ENCODE measurements around the gene RAD23B.
"Not testable (repeated sequence)": the region's sequence is repeated elsewhere in the genome, so short reads cannot be mapped to it uniquely, and the experiment has no call there.

Gene RAD23B

DNA sequence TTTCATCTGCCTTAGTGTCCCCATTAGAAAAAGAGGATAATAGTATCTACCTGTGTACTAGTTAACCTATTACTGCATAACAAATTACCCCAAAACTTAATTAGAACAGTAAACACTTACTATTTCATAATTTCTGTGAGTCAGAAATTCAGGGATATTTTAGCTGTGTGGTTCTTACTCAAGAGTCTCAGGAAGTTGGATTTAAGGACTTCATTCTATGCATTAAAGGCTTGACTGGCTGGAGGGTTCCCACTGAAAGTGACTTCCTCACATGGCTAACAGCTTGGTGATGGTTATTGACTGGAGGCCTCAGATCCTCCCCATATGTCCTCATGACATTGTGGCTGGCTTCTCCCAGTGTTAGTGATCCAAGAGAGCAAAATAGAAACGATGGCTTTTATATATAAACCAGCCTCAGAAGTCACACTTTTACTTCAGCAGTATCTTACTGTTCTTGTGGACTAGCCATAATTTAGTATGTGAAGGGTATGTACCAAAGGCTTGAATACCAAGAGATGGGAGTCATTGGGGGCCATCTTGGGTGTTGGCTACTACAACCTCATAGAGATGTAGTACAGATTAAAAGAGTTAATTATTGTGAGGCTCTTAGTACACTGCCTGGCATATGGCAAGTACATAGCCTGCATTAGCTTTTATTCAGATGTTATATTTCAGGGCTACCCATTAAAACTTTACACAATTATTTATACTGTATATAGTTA, 9.9 kb downstream of the RAD23B start:
- DNase-seq (ENCODE audit: low spot score) = no peak

DNA sequence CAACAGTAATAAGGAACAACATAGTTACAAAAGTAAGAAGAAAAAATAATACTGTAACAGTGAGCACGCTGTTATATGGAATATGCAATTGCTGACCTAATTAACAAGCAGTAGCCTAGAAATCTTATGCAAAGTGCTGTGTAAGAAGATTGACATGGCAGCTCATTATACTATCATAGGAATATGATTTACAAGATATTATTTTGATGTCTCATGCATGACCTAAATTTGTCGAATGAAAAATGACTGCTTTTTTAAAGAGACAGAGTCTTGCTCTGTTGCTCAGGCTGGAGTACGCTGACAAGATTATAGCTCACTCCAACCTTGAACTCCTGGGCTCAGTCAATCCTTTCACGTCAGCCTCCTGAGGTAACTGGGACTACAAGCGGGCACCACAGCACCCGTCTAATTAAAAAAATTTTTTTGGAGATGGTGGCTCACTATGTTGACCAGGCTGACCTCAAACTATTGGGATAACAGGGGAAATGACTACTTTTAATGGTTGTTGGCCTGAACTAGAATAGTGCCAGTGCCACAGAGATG, 10.5 kb downstream of the RAD23B start:
- DNase-seq (ENCODE audit: low spot score) = no peak

- DNase-seq (ENCODE audit: low spot score) = no peak
Measured at GRCh38 chr9:107294756-107295155, 11.7 kb downstream of the RAD23B start.

DNA sequence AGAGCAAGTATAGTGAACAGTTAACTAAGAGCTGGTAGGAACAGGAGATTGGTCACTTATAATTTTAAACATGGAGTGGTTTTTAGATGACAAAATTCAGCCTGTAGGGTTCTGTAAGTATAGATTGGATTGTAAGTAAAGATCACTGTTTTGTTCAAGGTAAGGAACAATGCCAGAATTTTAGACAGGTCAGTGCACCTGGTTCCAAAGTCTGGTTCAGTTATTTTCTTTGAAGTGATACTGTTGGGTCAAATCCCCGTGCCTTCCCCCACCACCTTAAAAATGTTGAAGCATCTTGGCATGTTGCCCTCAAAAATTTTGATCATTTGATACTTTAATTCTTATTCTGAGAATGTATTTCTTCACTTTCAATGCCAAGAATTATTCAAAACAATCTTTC, 12.9 kb downstream of the RAD23B start:
- no peak for DNase-seq (ENCODE audit: low spot score)

DNA sequence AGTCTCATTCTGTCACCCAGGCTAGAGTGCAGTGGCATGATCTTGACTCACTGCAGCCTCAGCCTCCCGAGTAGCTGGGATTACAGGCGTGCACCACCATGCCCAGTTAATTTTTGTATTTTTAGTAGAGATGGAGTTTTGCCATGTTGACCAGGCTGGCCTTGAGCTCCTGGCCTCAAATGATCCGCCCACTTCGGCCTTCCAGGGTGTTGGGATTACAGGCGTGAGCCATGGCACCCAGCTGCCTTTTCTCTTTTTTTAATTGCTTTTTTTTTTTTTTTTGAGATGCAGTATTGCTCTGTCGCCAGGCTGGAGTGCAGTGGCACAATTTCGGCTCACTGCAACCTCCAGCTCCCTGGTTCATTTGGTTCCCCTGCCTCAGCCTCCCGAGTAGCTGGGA, 13.5 kb downstream of the RAD23B start:
- not testable (repeated sequence) for DNase-seq (ENCODE audit: low spot score)

- DNase-seq (ENCODE audit: low spot score) = no peak
Measured at GRCh38 chr9:107299437-107299836, 16.4 kb downstream of the RAD23B start.

DNA sequence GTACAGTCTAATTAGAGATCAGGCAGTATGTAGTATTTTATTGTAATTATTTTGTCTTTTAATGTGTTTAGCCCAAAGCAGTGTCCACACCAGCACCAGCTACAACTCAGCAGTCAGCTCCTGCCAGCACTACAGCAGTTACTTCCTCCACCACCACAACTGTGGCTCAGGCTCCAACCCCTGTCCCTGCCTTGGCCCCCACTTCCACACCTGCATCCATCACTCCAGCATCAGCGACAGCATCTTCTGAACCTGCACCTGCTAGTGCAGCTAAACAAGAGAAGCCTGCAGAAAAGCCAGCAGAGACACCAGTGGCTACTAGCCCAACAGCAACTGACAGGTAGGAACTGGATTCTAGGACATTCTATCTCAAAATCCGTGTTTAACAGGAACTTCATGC, 23.2 kb downstream of the RAD23B start:
- DNase-seq (ENCODE audit: low spot score) = no peak

DNA sequence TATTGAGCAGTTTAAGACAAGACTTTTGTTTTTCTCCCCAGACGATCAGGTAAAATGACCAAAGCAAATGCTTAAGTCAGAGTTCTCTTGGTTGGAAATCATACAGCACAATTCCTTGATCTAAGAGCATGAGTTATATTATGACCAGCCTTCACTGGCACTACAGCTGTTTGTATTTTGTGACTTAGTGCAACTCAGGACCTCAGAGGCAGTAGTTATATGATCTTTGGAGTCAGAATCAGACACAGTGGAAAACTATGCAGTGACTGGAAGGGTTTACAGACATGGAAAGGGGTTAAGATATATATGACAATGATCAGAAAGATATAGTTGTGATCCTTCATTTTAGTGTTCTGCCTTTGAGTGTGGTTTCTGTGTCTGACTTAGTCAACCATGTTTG, 24.3 kb downstream of the RAD23B start:
- DNase-seq (ENCODE audit: low spot score) = no peak

DNA sequence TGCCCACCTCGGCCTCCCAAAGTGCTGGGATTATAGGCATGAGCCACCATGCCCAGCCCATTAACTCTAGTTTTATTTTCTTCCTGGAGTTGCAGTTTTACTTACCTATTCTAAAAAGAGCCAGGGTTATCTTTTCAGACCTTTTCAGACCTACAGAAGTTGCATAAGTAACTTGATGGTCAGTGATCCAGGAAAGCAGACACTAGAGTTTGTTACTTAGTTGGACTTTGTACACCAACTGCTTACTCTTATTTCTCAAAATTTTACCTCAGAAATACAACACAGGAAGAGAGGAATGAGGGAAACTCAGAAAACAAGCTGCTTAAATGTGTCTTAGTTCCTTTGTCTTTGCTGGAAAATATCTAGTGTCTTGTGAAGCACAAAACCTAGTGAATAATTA, 25.4 kb downstream of the RAD23B start:
- DNase-seq (ENCODE audit: low spot score) = no peak

GRCh38 chr9:107309271-107309670, 26.2 kb downstream of the RAD23B start:
- DNase-seq (ENCODE audit: low spot score) = no peak

- DNase-seq (ENCODE audit: low spot score) = no peak
Measured at GRCh38 chr9:107312376-107313050, 29.4 kb downstream of the RAD23B start.

- no peak for DNase-seq (ENCODE audit: low spot score)
Measured at GRCh38 chr9:107313555-107314096, 30.5 kb downstream of the RAD23B start.

DNA sequence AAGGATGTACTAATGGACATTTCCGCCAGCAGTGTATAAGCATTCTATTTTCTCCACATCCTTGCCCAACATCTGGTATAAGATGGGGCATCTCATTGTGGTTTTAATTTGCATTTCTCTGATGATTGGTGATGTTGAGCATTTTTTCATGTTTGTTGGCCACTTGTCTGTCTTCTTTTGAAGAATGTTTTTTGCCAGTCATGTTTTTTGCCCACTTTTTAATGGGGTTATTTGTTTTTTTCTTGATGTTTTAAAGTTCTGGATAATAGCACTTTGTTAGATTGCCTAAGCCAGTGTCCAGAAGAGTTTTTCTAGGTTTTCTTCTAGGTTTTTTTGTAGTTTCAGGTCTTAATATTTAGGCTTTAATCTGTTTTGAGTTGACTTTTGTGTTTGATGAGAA, 31.7 kb downstream of the RAD23B start:
- no peak for DNase-seq (ENCODE audit: low spot score)

DNA sequence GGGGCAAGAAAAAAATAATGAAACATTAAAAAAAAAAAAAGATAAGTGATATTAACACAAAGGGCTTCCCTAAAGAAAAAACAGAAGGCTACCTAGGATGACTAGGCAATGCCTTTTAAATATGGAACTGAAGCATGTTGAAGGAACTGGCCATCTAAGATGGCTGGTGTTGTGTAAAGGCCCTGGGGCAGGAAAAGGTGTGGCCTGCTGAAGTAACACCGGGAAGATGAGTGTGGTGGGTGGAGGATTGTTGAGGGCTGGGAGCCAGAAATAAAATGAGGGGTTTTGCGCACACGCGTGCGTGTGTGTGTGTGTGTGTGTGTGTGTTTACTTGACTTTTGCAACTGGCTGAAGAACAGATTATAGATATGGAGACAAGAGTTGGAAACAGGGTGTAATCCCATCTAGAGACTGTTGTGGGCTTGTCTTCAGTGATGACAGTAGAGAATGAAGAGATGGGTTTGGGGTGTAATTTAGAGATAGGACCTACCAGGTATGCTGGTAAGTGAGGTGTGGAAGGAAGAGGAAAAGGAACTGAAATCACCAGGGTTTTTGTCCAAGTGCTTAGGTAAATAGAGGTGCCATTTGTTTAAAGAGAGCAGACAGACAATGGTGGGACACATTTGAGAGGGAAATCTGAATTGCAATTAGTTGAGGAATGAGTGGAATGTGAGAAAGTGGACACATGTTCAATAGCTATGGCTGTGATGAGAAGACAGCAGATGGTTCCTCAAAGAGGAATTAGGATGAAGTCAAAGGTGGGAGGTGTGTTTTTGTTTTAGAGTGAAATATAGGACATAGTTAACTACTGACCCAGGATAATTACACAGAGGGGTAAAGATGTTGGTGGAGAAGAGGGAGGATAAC, 33.9 kb downstream of the RAD23B start:
- DNase-seq (ENCODE audit: low spot score) = no peak

GRCh38 chr9:107322643-107323042, 39.6 kb downstream of the RAD23B start:
- no peak for DNase-seq (ENCODE audit: low spot score)

DNA sequence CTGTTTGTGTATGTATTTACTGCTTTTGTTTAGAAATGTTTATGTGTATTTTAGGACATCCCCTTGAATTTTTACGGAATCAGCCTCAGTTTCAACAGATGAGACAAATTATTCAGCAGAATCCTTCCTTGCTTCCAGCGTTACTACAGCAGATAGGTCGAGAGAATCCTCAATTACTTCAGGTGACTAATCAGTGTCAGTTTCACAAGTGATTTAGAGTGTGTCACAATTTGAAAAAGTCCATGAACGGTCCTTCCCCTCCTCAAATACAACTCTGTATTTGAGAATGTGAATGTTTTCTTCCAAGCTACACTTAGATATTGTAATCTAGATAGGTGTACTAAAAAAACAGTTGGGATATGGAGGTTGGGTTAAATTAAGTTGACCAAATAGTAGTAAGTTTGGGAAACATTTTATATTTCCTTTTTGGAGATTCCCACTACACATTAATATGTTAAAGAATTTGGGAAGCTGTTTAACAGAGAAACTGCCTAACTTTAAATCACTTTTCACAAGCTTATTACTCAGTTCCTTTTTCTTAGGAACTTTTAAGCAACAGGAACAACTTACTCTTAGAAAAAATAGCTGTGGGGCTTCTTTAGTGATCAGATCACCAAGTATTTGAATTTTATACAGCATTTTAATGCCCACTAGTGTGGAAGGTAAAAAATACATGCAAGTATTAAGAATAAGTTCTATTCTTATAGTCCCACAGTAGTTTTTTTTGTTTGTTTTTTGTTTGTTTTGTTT, 40.9 kb downstream of the RAD23B start:
- DNase-seq (ENCODE audit: low spot score) = no peak

DNA sequence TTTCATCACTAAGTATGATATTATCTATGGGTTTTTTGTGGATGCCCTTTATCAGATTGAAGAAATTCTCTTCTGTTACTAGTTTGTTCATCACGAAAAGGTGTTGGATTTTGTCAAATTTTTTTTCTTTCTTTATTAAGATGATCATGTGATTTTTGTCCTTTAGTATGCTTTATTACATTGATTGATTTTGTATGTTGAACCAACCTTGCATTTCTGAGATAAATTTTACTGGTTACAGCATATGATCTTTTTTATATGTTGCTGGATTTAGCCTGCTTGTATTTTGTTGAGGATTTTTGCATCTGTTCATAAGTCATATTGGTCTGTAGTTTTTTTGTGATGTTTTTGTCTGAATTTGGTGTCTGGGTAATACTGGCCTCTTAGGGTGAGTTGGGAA, 42.8 kb downstream of the RAD23B start:
- DNase-seq (ENCODE audit: low spot score) = no peak

GRCh38 chr9:107328510-107328909, 45.4 kb downstream of the RAD23B start:
- no peak for DNase-seq (ENCODE audit: low spot score)

DNA sequence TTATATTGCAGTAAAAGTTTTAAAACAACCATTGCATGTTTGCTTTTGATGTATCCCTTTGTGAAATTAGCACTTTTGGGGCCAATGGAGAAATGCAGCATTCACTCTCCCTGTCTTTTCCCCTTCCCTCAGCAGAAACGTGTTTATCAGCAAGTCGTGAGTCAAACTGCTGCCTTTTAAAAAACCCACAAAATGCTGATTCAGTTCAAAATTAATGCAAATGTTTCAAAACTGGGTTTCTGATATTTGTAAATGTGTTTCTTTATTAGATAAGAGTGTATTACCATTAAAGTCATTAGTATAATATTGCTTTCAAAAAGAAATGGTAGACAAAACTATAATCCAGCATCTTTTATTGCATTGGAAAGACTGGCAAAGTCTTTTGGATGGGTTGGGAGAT, 47.3 kb downstream of the RAD23B start:
- DNase-seq (ENCODE audit: low spot score) = no peak

GRCh38 chr9:107332883-107333282, 49.8 kb downstream of the RAD23B start:
- no peak for DNase-seq (ENCODE audit: low spot score)

- DNase-seq (ENCODE audit: low spot score) = no peak
Measured at GRCh38 chr9:107333363-107333762, 50.3 kb downstream of the RAD23B start.
